BLaER1 treated with 17β-estradiol and CSF1 and Interleukin-3, amounts not matched to agents 10 nM and 100 nM (cell line): ENCODE measurements around the gene ANKRD10.

Experiments
- H3K27ac ChIP-seq, 11 experiments: shearing (Covaris generic); formaldehyde crosslinking; 2 replicates each; pipeline ENCODE4 v1.8.1; 2022
- H3K27me3 ChIP-seq, 11 experiments: shearing (Covaris generic); formaldehyde crosslinking; 2 replicates each; pipeline ENCODE4 v1.8.1; 2022
- H3K36me3 ChIP-seq, 11 experiments: shearing (Covaris generic); formaldehyde crosslinking; 2 replicates each; pipeline ENCODE4 v1.8.1; 2022
- H3K4me1 ChIP-seq, 10 experiments: shearing (Covaris generic); formaldehyde crosslinking; 2 replicates each; pipeline ENCODE4 v1.8.1; 2022
- H3K4me2 ChIP-seq, 11 experiments: shearing (Covaris generic); formaldehyde crosslinking; 2 replicates each; pipeline ENCODE4 v1.8.1; 2022
- H3K4me3 ChIP-seq, 10 experiments: shearing (Covaris generic); formaldehyde crosslinking; 2 replicates each; pipeline ENCODE4 v1.8.1; 2022
- H3K9ac ChIP-seq, 11 experiments: shearing (Covaris generic); formaldehyde crosslinking; 2 replicates each; pipeline ENCODE4 v1.8.1; 2022
- H3K9me3 ChIP-seq, 11 experiments: shearing (Covaris generic); formaldehyde crosslinking; replicated peaks in 1 of 11; 2 replicates each; pipeline ENCODE4 v1.8.1; 2022
- H4K20me1 ChIP-seq, 11 experiments: shearing (Covaris generic); formaldehyde crosslinking; 2 replicates each; pipeline ENCODE4 v1.8.1; 2022
- Cebpa-rat ChIP-seq, 11 experiments: shearing (Covaris generic); IDR thresholded peaks; 2 replicates each; pipeline ENCODE4 v1.8.1; 2022

Gene ANKRD10

GRCh38 chr13:110836605-110836903, 78.3 kb downstream of the ANKRD10 start:
- Histone ChIP-seq H4K20me1 (no peaks in the 10 kb centered on the region), H3K36me3 (no peaks in the 10 kb centered on the region), H3K27me3 (no peaks in the 10 kb centered on the region), H3K4me1 (no peaks in the 10 kb centered on the region), H3K9ac (no peak overlapping the region), H3K4me3 (no peak overlapping the region), H3K4me2 (no peak overlapping the region), H3K9me3 (peaks cover 0 to 5% (median 0%) of the 10 kb centered on the region in 11 experiments; a peak in 5 of 22 replicates), H3K27ac (no peak overlapping the region)
- TF ChIP-seq Cebpa-rat (IDR thresholded peaks at IDR 0.05) = no peak

- H3K4me3 ChIP-seq = no peak overlapping the region
- no peaks in the 10 kb centered on the region for H3K4me1 ChIP-seq
- no peak overlapping the region for H3K27ac ChIP-seq
- no peaks in the 10 kb centered on the region for H3K36me3 ChIP-seq
- no peak for TF ChIP-seq Cebpa-rat (IDR thresholded peaks at IDR 0.05)
- no peaks in the 10 kb centered on the region for H3K27me3 ChIP-seq
- H3K4me2 ChIP-seq = no peak overlapping the region
- H3K9ac ChIP-seq = no peak overlapping the region
- H3K9me3 ChIP-seq = no peaks in the 10 kb centered on the region; a peak in 1 of 22 replicates
- no peaks in the 10 kb centered on the region for H4K20me1 ChIP-seq
These were observed 78.9 kb downstream of the ANKRD10 start for GRCh38 chr13:110835721-110836604.

GRCh38 chr13:110834572-110834971, 80.3 kb downstream of the ANKRD10 start:
- no peak for TF ChIP-seq Cebpa-rat (IDR thresholded peaks at IDR 0.05)
- no peaks in the 10 kb centered on the region for H4K20me1 ChIP-seq
- H3K9me3 ChIP-seq = no peaks in the 10 kb centered on the region
- no peaks in the 10 kb centered on the region for H3K4me1 ChIP-seq
- H3K4me2 ChIP-seq = no peak overlapping the region
- no peaks in the 10 kb centered on the region for H3K36me3 ChIP-seq
- H3K27me3 ChIP-seq = no peaks in the 10 kb centered on the region
- no peak overlapping the region for H3K27ac ChIP-seq
- H3K9ac ChIP-seq = no peak overlapping the region
- no peak overlapping the region for H3K4me3 ChIP-seq

GRCh38 chr13:110832531-110832930, 82.3 kb downstream of the ANKRD10 start:
- no peak overlapping the region for H3K27ac ChIP-seq

GRCh38 chr13:110832205-110832479, 82.7 kb downstream of the ANKRD10 start:
- TF ChIP-seq Cebpa-rat (IDR thresholded peaks at IDR 0.05) = no peak
- no peaks in the 10 kb centered on the region for H3K27me3 ChIP-seq
- no peak overlapping the region for H3K4me3 ChIP-seq
- H3K9ac ChIP-seq = no peak overlapping the region
- no peaks in the 10 kb centered on the region for H3K36me3 ChIP-seq
- no peaks in the 10 kb centered on the region for H3K4me1 ChIP-seq
- peaks cover 0 to 8% (median 0%) of the 10 kb centered on the region in 11 experiments; a peak in 4 of 22 replicates for H3K9me3 ChIP-seq
- H4K20me1 ChIP-seq = no peaks in the 10 kb centered on the region
- no peak overlapping the region for H3K4me2 ChIP-seq
- no peak overlapping the region for H3K27ac ChIP-seq

More at GRCh38 chr13:110832531-110832930, 82.3 kb downstream of the ANKRD10 start:
- H3K9me3 ChIP-seq = peaks cover 0 to 8% (median 0%) of the 10 kb centered on the region in 11 experiments; a peak in 1 of 22 replicates
- no peak overlapping the region for H3K4me2 ChIP-seq
- TF ChIP-seq Cebpa-rat (IDR thresholded peaks at IDR 0.05) = no peak
- H4K20me1 ChIP-seq = no peaks in the 10 kb centered on the region
- no peak overlapping the region for H3K9ac ChIP-seq
- no peaks in the 10 kb centered on the region for H3K4me1 ChIP-seq
- H3K36me3 ChIP-seq = no peaks in the 10 kb centered on the region
- H3K27me3 ChIP-seq = no peaks in the 10 kb centered on the region
- no peak overlapping the region for H3K4me3 ChIP-seq

GRCh38 chr13:110831437-110832204, 83.2 kb downstream of the ANKRD10 start:
- no peaks in the 10 kb centered on the region for H3K4me1 ChIP-seq
- H3K9ac ChIP-seq = no peak overlapping the region
- no peaks in the 10 kb centered on the region for H3K27me3 ChIP-seq
- H3K4me3 ChIP-seq = no peak overlapping the region
- no peaks in the 10 kb centered on the region for H3K36me3 ChIP-seq
- no peaks in the 10 kb centered on the region for H4K20me1 ChIP-seq
- H3K27ac ChIP-seq = no peak overlapping the region
- H3K9me3 ChIP-seq = peaks cover 0 to 10% (median 0%) of the 10 kb centered on the region in 11 experiments; a peak in 5 of 22 replicates
- TF ChIP-seq Cebpa-rat (IDR thresholded peaks at IDR 0.05) = no peak
- H3K4me2 ChIP-seq = no peak overlapping the region

- no peak overlapping the region for H3K4me3 ChIP-seq
- no peak overlapping the region for H3K4me2 ChIP-seq
- no peaks in the 10 kb centered on the region for H4K20me1 ChIP-seq
- TF ChIP-seq Cebpa-rat (IDR thresholded peaks at IDR 0.05) = no peak
- no peak overlapping the region for H3K9ac ChIP-seq
- peaks cover 0 to 12% (median 0%) of the 10 kb centered on the region in 11 experiments; a peak in 5 of 22 replicates for H3K9me3 ChIP-seq
- no peak overlapping the region for H3K27ac ChIP-seq
- H3K27me3 ChIP-seq = no peaks in the 10 kb centered on the region
- no peaks in the 10 kb centered on the region for H3K4me1 ChIP-seq
- H3K36me3 ChIP-seq = no peaks in the 10 kb centered on the region
These were observed 84.0 kb downstream of the ANKRD10 start for GRCh38 chr13:110830800-110831371.

GRCh38 chr13:110830331-110830730, 84.5 kb downstream of the ANKRD10 start:
- no peak for TF ChIP-seq Cebpa-rat (IDR thresholded peaks at IDR 0.05)
- Histone ChIP-seq H3K36me3 (no peaks in the 10 kb centered on the region), H3K27ac (no peak overlapping the region), H3K27me3 (no peaks in the 10 kb centered on the region), H3K4me3 (no peak overlapping the region), H3K9ac (no peak overlapping the region), H3K4me2 (no peak overlapping the region), H3K9me3 (peaks cover 0 to 12% (median 0%) of the 10 kb centered on the region in 11 experiments; a peak in 5 of 22 replicates), H3K4me1 (no peaks in the 10 kb centered on the region), H4K20me1 (no peaks in the 10 kb centered on the region)

GRCh38 chr13:110829486-110829885, 85.4 kb downstream of the ANKRD10 start:
- no peaks in the 10 kb centered on the region for H3K27me3 ChIP-seq
- no peaks in the 10 kb centered on the region for H4K20me1 ChIP-seq
- no peaks in the 10 kb centered on the region for H3K4me1 ChIP-seq
- H3K27ac ChIP-seq = no peak overlapping the region
- peaks cover 0 to 12% (median 0%) of the 10 kb centered on the region in 11 experiments; a peak in 5 of 22 replicates for H3K9me3 ChIP-seq
- H3K36me3 ChIP-seq = no peaks in the 10 kb centered on the region
- no peak for TF ChIP-seq Cebpa-rat (IDR thresholded peaks at IDR 0.05)
- H3K9ac ChIP-seq = no peak overlapping the region
- H3K4me3 ChIP-seq = no peak overlapping the region
- no peak overlapping the region for H3K4me2 ChIP-seq
